ENCODE data around the gene GRIA4.

- TF ChIP-seq EZH2 (IDR thresholded peaks at IDR 0.05; ENCODE audit: borderline replicate concordance) (no peak), EZH2phosphoT487 (IDR thresholded peaks at IDR 0.05; ENCODE audit: low read depth, severe bottlenecking, unreplicated experiment) (no peak)
Observed at GRCh38 chr11:105827906-105828305, 218.0 kb downstream of the GRIA4 start.
